Brain microvascular endothelial cell (primary cell): ENCODE measurements around the gene RMND1.

Experiments used
- DNase-seq: peaks from one replicate; pipeline ENCODE4 v3.0.0-alpha.2; 2020
- H3K27ac ChIP-seq: fragments of 250-450 bp; sonication (Bioruptor Pico); 2 replicates; pipeline ENCODE4 v1.5.1; 2020; ENCODE audit warnings: mild to moderate bottlenecking, moderate library complexity
- H3K27me3 ChIP-seq: fragments of 250-450 bp; sonication (Bioruptor Pico); replicated peaks from 2 replicates; pipeline ENCODE4 v1.5.1; 2020; ENCODE audit warnings: mild to moderate bottlenecking
- H3K36me3 ChIP-seq: fragments of 250-450 bp; sonication (Bioruptor Pico); replicated peaks from 2 replicates; pipeline ENCODE4 v1.5.1; 2020; ENCODE audit warnings: mild to moderate bottlenecking
- H3K4me3 ChIP-seq: 2 replicates; pipeline ENCODE4 v1.5.1; 2011; ENCODE audit warnings: low read depth, mild to moderate bottlenecking, control low read depth, low read length, moderate library complexity
- CTCF ChIP-seq: IDR thresholded peaks from 2 replicates; pipeline ENCODE4 v1.5.1; 2011; ENCODE audit warnings: low read depth, mild to moderate bottlenecking, moderate library complexity, low read length, control low read depth, inconsistent platforms; ENCODE audit errors: missing control alignments
- in situ Hi-C: cut with HindIII; loops from 2 replicates; pipeline ENCODE4 v1.10.0; 2017; ENCODE audit warnings: low sequenced_read_pairs, low pct_ligation_motif_present

Gene RMND1

GRCh38 chr6:151494936-151495320 lies 43.0 kb upstream of the RMND1 start:
- Histone ChIP-seq H3K27me3 (no peaks in the 10 kb centered on the region), H3K27ac (no peak overlapping the region), H3K4me3 (peak overlapping the region; percentile 72), H3K36me3 (no peaks in the 10 kb centered on the region)
- in situ Hi-C loops = no loop called here
- DNase-seq = no peak
- no peak for TF ChIP-seq CTCF

GRCh38 chr6:151494235-151494935 lies 42.5 kb upstream of the RMND1 start:
- no peak for TF ChIP-seq CTCF
- Histone ChIP-seq H3K36me3 (no peaks in the 10 kb centered on the region), H3K27me3 (no peaks in the 10 kb centered on the region), H3K4me3 (peak overlapping the region; percentile 72), H3K27ac (no peak overlapping the region)
- in situ Hi-C loops = no loop called here
- DNase-seq = peak; percentile 32

DNA sequence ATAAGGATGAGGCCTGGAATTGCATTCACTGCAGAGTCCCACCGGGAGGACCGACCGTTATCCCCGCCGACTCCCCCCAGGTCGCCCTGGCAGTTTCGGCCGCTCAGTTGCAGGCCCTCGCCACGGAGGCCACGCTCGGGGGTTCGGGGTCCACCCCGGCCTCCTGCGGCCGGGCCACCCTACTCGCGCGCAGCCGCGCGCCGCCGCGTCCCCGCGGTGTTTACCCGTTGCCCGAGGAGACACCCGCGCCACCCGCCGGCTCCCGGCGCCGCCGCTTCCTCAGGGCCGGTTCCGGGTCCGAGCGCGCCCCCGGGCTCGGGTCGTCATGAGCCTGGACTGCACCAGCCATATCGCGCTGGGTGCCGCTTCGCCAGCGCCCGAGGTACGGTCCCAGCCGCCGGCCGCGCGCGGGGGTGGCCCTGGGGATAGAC lies 41.9 kb upstream of the RMND1 start, which contains the start of gene CCDC170:
TSS of gene CCDC170 (plus strand) at position 214 of the 431 bp plus-strand sequence. CDS start at position 326, 112 bp downstream.
- no peak within 1 kb of the TSS for H3K27ac ChIP-seq

GRCh38 chr6:151493161-151493803 lies 41.4 kb upstream of the RMND1 start:
- Histone ChIP-seq H3K4me3 (peak overlapping the region; percentile 72), H3K36me3 (no peaks in the 10 kb centered on the region), H3K27ac (no peak overlapping the region), H3K27me3 (no peaks in the 10 kb centered on the region)
- no peak for TF ChIP-seq CTCF
- in situ Hi-C loops = no loop called here
- DNase-seq = no peak

More for the DNA sequence above, 41.9 kb upstream of the RMND1 start, which contains the start of gene CCDC170:
- Histone ChIP-seq H3K27me3 (no peaks in the 10 kb centered on the region), H3K36me3 (no peaks in the 10 kb centered on the region), H3K4me3 (peak within 1 kb of the TSS; percentile 72)
- peak; percentile 22 for DNase-seq
- in situ Hi-C loops = no loop called here
- TF ChIP-seq CTCF = no peak

DNA sequence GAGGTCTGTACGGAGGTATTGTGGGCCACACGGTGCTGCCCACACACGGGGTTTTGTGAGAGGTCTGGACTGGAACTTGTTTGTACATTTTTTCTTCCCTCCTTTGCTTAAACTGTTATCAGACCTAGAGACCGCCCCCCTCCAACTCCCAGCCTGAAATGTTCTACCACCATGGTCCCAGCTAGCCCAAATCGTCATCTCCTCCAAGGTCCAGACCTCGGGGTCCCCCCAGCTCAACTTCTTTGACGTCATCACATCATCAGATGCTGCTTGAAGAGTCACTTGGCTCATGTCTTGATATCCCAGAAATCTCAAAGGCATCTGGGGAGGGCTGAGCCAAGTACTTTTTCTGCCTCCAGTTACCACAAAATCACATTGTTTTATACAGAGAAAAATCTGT lies 39.1 kb upstream of the RMND1 start:
- DNase-seq = no peak
- H3K27ac ChIP-seq = no peak overlapping the region
- in situ Hi-C loops = no loop called here
- H3K27me3 ChIP-seq = no peaks in the 10 kb centered on the region
- no peak for TF ChIP-seq CTCF
- H3K36me3 ChIP-seq = no peaks in the 10 kb centered on the region
- H3K4me3 ChIP-seq = no peak overlapping the region

- no peaks in the 10 kb centered on the region for H3K27me3 ChIP-seq
- in situ Hi-C loops = no loop called here
- H3K36me3 ChIP-seq = no peaks in the 10 kb centered on the region
- DNase-seq = no peak
- H3K4me3 ChIP-seq = no peak overlapping the region
- no peak overlapping the region for H3K27ac ChIP-seq
- no peak for TF ChIP-seq CTCF
These were observed 36.3 kb upstream of the RMND1 start for GRCh38 chr6:151488226-151488625.
